ENCODE measurements around the gene SLC39A1.

DNA sequence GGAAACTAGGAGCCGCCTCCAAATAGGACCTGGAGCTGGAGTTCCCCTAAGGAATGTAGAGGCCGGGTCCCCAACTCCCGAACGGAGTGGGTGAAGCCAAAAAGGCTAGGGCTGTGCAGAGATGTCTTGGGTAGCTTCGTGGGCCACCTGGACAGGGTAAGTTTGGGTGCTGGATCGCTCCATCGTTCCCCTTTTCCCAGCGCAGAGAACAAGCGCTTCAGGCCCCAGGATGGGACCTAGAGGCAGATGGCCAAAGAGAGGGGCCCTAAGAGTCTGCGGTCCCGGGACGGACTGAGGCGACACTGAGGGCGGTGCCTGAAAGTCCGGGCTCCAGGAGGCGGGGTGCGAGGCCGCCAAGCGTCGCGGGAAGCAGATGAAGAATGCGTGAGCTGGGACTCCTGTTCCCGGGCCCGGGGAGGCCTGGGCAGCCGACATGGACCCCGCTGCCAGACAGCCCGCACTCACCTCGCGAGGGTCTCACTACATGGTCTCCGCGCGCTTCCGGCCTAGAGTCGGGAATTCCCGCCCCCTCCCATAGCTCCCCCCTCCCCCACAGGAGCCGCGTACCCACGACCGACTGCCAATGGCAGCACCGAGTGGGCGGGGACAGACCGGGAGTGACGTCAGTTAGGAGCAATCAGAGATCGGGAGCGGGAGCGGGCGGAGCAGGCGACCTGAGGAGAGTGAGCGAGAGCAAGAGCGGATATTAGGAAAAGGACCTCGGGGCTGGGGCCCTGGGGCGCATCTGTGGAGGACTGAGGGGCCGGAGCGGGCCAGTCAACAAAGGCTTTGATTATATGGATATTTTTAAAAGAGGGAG is at the start of gene SLC39A1:
- TF ChIP-seq, protein P1, sequence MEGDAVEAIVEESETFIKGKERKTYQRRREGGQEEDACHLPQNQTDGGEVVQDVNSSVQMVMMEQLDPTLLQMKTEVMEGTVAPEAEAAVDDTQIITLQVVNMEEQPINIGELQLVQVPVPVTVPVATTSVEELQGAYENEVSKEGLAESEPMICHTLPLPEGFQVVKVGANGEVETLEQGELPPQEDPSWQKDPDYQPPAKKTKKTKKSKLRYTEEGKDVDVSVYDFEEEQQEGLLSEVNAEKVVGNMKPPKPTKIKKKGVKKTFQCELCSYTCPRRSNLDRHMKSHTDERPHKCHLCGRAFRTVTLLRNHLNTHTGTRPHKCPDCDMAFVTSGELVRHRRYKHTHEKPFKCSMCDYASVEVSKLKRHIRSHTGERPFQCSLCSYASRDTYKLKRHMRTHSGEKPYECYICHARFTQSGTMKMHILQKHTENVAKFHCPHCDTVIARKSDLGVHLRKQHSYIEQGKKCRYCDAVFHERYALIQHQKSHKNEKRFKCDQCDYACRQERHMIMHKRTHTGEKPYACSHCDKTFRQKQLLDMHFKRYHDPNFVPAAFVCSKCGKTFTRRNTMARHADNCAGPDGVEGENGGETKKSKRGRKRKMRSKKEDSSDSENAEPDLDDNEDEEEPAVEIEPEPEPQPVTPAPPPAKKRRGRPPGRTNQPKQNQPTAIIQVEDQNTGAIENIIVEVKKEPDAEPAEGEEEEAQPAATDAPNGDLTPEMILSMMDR (IDR thresholded peaks at IDR 0.05) = no peak
- peak; percentile 15 to 88 for TF ChIP-seq POLR2A (IDR thresholded peaks at IDR 0.05)
